NCI-H446 treated with DMSO at 0.1 percent for 48 hours (cell line): ENCODE data around the gene ZNF761.
"Not testable (repeated sequence)": the region's sequence is repeated elsewhere in the genome, so short reads cannot be mapped to it uniquely, and the experiment has no call there.

Experiments
- DNase-seq: peaks from one replicate; lab custom pipeline; 2025; lab: John Stamatoyannopoulos, UW

Gene ZNF761

GRCh38 chr19:53431399-53432087 lies at the start of gene ZNF761:
ZNF761 (plus strand) TSS chr19:53431984; CDS start chr19:53447269, 15,285 bp downstream.
- DNase-seq: peak; percentile 58

GRCh38 chr19:53388168-53388567 lies 43.6 kb upstream of the ZNF761 start:
- no peak for DNase-seq

- no peak for DNase-seq
These were observed 42.9 kb upstream of the ZNF761 start for GRCh38 chr19:53388904-53389303.

- DNase-seq: no peak
These were observed 42.2 kb upstream of the ZNF761 start for GRCh38 chr19:53389571-53389970.

- no peak for DNase-seq
These were observed 41.8 kb upstream of the ZNF761 start for GRCh38 chr19:53389978-53390377.

DNA sequence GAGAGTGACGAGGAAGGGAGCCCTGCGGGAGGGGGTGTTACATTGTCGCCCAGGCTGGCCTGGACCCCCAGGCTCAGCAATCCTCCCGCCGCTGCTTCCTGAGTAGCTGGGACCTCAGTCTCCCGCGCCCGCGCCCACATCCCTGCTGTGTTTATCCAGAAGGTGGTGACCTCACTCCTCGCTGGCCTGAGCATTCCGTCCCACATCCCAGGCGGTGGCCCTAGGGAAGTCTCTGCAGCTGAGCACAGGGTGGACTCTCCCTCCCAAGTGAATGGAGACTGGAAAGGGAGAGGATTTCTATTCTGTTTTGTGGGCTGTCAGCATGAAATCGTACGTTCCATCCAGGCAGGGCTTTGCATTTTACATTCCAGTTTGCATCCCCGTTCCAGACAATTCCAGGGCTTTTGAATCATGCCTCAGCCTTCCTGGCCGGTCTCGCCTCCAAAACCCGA lies 37.2 kb upstream of the ZNF761 start:
- no peak for DNase-seq

DNA sequence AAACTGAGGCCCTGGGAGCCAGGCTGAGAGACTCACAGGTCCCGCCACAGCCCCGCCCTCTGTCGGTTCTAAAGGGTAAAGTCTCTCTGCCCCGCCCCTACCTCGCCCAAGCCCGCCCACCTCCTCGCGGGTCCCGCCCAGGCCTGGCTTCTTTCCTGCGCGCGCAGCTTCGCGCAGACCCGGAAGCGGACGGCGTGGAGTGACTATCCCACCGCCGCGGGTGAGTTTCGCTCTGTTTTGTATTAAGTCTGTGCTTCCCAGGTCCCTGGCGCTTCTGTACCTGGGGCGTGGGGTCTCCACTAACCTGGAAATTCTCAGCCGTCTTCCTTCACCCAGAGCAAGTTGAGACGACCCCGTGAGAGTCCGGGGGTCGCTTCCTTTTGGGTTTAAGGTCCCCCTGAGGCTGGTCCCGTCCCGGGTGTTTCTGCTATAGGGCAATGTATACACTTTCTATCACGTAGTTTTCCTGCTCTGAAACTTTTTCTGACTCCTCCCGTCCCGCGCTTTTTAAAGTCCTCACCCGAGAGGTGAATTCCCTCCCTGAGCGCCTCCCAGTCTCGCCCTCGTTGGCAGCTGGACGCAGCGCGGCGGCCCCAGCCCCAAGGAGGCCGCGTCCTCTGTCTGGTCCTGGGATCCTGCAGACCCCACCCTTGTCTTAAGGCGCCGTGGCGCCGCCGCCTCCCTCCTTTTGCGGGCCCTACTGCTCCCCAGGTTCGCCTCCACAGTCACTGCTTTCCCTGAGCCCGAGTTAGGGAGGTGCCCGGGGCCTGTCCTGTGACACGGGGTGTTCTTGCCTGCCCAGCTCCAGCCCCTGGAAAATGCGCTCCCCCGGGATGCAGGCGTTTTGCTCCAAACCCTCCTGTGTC lies 36.6 kb upstream of the ZNF761 start, which contains the start of gene ZNF765:
ZNF765 (plus strand) TSS at position 176 of the 866 bp plus-strand sequence. CDS start 2,867 bp downstream, outside the sequence.
- peak; percentile 65 for DNase-seq

DNA sequence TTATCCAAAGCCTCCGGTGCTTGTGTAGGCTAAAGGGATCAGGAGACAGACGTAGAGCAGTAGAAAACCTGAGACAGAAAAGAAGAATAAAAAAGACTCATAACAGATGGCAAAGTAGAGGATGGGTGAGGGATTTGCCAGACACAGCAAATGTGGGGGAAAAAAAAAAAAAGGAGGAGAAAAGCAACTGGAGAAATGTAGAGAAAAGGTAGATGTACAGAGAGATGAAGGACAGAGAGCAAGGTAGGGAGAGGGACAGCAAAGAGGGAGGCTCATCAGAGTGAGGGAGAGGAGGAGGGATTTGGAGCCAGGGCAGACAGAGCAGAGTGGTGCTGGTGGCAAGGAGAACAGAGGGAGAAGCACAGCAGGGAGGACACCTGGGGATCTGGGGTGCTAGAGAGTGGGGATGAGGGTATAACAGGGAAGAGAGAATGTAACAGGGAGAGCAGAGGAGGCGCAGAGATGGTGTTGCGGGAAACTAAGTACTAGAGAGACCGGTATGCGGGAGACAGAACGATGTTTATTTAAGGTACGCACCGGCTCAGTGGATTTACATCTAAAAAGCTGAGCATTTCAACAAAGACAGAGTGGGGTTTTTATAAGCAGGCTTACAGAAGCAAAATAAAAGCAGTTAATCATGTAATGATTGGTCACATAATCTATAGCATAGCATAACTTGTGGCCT lies 35.8 kb upstream of the ZNF761 start:
- not testable (repeated sequence) for DNase-seq

GRCh38 chr19:53396525-53396868 lies 35.3 kb upstream of the ZNF761 start:
- no peak for DNase-seq

DNA sequence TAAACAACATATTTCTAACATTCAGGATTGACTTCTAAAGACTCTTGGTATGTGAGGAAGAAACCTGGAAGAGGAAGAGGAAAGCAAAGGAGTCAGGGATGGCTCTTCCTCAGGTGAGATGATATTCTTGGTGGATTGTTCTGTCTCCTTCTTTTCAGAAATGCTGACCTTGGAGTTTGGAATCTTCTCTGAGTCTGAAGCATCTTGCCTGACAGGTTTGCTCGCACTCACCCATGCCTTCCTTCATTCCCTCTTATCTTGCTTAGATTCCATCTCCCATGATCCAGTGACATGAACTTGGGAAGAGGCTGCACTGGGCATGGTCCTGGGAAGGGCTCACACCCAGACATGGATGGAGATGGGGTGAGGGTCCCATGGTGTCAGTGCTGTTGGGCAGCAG lies 33.9 kb upstream of the ZNF761 start:
- not testable (repeated sequence) for DNase-seq

DNA sequence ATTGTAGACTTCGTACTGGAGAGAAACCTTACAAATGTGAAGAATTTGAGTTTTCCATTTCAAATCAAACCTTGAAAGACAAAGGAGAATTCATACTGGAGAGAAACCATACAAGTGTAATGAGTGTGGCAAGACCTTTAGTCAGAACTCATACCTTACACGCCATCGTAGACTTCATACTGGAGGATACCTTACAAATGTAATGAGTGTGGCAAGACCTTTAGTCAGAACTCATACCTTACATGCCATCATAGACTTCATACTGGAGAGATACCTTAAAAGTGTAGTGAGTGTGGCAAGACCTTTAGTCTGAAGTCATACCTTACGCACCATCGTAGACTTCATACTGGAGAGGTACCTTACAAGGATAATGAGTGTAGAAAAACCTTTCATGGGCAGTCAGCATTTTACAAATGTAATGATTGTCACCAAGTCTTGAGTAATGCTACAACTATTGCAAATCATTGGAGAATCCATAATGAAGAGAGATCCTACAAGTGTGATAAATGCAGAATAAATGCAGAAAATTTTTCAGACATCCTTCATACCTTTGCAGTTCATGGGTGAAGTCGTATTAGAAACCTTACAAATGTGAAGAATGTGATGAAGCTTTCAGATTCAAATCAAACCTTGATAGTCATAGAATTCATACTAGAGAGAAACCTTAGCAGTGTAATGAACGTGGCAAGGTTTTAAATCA lies 22.1 kb upstream of the ZNF761 start:
- DNase-seq: no peak

GRCh38 chr19:53420520-53421315 lies 11.1 kb upstream of the ZNF761 start:
- not testable (repeated sequence) for DNase-seq

- no peak for DNase-seq
These were observed 9.2 kb upstream of the ZNF761 start for GRCh38 chr19:53422551-53422950.

DNA sequence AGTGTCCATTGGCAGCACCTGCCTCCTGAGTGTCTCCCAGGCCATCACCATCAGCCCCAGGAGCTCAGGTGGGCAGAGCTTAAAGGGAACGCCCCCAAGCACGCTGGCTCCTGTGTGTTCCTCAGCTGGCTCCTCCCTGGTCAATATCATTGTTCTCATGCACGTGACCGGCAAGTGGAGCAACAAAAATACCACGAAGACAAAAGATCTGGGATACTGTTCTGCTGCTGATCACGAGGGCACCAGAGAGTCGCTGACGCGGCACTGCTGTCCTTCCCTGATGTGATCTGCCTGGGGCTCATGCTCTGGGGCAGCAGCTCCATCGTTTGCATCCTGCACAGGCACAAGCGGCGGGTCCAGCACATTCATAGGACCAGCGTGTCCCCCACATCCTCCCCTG lies 8.7 kb upstream of the ZNF761 start:
- DNase-seq: not testable (repeated sequence)

DNA sequence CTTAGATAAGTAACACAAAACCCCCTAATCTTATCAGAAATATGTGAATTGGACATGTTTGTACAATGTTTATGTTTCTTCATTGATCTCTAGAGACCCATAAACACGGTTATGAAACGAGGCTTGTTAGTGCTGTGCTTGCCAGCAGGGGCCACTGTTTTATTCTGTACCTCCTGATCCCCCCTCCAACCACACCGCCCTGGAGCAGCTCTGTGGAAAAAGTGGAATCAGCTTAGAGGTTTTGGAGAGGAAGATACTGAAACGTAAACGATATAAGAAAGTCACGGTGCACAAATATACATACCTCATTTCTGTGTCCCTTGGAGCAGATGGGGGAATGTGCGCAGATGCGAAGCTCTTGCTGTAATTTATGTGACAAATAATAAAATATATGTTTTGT lies 8.1 kb upstream of the ZNF761 start:
- DNase-seq: not testable (repeated sequence)

GRCh38 chr19:53424968-53425597 lies 6.7 kb upstream of the ZNF761 start:
- peak; percentile 5 for DNase-seq

DNA sequence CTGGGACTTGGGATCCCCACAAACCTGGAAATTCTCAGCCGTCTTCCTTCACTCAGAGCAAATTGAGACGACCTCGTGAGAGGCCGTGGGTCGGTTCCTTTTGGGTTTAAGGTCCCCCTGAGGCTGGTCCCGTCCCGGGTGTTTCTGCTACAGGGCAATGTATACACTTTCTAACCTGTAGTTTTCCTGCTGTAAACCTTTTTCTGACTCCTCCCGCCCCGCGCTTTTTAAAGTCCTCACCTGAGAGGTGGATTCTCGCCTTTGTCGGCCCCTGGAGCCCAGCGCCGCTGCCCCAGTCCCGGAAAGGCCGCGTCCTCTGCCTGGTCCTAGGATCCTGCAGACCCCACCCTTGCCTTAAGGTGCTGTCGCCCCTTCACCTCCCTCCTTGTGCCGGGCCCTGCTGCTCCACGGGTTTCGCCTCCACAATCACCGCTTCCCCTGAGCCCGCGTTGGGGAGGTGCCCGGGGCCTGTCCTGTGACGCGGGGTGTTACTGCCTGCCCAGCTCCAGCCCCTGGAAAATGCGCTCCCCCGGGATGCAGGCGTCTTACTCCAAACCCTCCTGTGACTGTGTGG lies 391 bp downstream of the ZNF761 start:
- no peak for DNase-seq

GRCh38 chr19:53443809-53444208 lies 12.0 kb downstream of the ZNF761 start:
- DNase-seq: not testable (repeated sequence)

- not testable (repeated sequence) for DNase-seq
These were observed 15.4 kb downstream of the ZNF761 start for GRCh38 chr19:53447196-53447595.

DNA sequence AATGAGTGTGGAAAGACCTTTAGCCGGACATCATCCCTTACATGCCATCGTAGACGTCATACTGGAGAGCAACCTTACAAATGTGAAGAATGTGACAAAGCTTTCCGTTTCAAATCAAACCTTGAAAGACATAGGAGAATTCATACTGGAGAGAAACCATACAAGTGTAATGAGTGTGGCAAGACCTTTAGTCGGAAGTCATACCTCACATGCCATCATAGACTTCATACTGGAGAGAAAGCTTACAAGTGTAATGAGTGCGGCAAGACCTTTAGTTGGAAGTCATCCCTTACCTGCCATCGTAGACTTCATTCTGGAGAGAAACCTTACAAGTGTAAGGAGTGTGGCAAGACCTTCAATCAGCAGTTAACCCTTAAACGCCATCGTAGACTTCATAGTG lies 24.0 kb downstream of the ZNF761 start:
- DNase-seq: no peak
